ENCODE results near the gene PAQR6.

The PAQR6 gene

GRCh38 chr1:156247460-156248322 is at the start of gene PAQR6:
PAQR6 (minus strand) TSS chr1:156248056; CDS start chr1:156246731, 1,325 bp downstream.
- peak; percentile 51 for DNase-seq (ENCODE audit: low spot score)

GRCh38 chr1:156295391-156295947 is 47.6 kb upstream of the PAQR6 start, which contains the start of gene GLMP:
GLMP (minus strand) TSS chr1:156295679; CDS start chr1:156295645, 34 bp downstream.
- peak; percentile 41 for DNase-seq (ENCODE audit: low spot score)

- no peak for DNase-seq (ENCODE audit: low spot score)
Observed at GRCh38 chr1:156293895-156294294, 46.0 kb upstream of the PAQR6 start.

- DNase-seq (ENCODE audit: low spot score): no peak
Observed at GRCh38 chr1:156293098-156293434, 45.2 kb upstream of the PAQR6 start.

- DNase-seq (ENCODE audit: low spot score): peak; percentile 81
Observed at GRCh38 chr1:156291226-156292061, 43.6 kb upstream of the PAQR6 start.

GRCh38 chr1:156289857-156290256 is 42.0 kb upstream of the PAQR6 start:
- DNase-seq (ENCODE audit: low spot score): no peak

GRCh38 chr1:156286061-156286460 is 38.2 kb upstream of the PAQR6 start:
- no peak for DNase-seq (ENCODE audit: low spot score)

- no peak for DNase-seq (ENCODE audit: low spot score)
Observed at GRCh38 chr1:156285437-156285836, 37.6 kb upstream of the PAQR6 start.

- DNase-seq (ENCODE audit: low spot score): no peak
Observed at GRCh38 chr1:156284757-156285156, 36.9 kb upstream of the PAQR6 start.

- no peak for DNase-seq (ENCODE audit: low spot score)
Observed at GRCh38 chr1:156284112-156284511, 36.3 kb upstream of the PAQR6 start, which contains the start of gene TMEM79. TMEM79 (plus strand) TSS chr1:156284325; CDS start chr1:156285227, 902 bp downstream.

GRCh38 chr1:156283521-156283920 is 35.7 kb upstream of the PAQR6 start:
- no peak for DNase-seq (ENCODE audit: low spot score)

GRCh38 chr1:156282479-156283222 is 34.8 kb upstream of the PAQR6 start, which contains the start of gene SMG5:
SMG5 (minus strand) TSS chr1:156282825; CDS start chr1:156282680, 145 bp downstream.
- peak; percentile 98 for DNase-seq (ENCODE audit: low spot score)

- DNase-seq (ENCODE audit: low spot score): peak; percentile 72
Observed at GRCh38 chr1:156281693-156282478, 34.0 kb upstream of the PAQR6 start.

GRCh38 chr1:156281281-156281680 is 33.4 kb upstream of the PAQR6 start:
- DNase-seq (ENCODE audit: low spot score): no peak

GRCh38 chr1:156279837-156280236 is 32.0 kb upstream of the PAQR6 start:
- no peak for DNase-seq (ENCODE audit: low spot score)

- no peak for DNase-seq (ENCODE audit: low spot score)
Observed at GRCh38 chr1:156276966-156277381, 29.1 kb upstream of the PAQR6 start.

GRCh38 chr1:156276532-156276931 is 28.7 kb upstream of the PAQR6 start:
- DNase-seq (ENCODE audit: low spot score): no peak

- DNase-seq (ENCODE audit: low spot score): no peak
Observed at GRCh38 chr1:156270314-156270713, 22.5 kb upstream of the PAQR6 start.

GRCh38 chr1:156268336-156268735 is 20.5 kb upstream of the PAQR6 start:
- DNase-seq (ENCODE audit: low spot score): no peak

GRCh38 chr1:156266051-156266450 is 18.2 kb upstream of the PAQR6 start:
- no peak for DNase-seq (ENCODE audit: low spot score)

GRCh38 chr1:156263288-156263655 is 15.4 kb upstream of the PAQR6 start:
- no peak for DNase-seq (ENCODE audit: low spot score)
